Liver (tissue), 9 donors: Measurements from ENCODE around the gene VDAC1. TPM values are rescaled to one million over a fixed set of nuclear protein-coding genes. Genes with fewer than 3 reads are reported as not detected.

ENCODE experiments used
- DNase-seq: peaks from one replicate; pipeline ENCODE4 v3.0.0-alpha.2; 2017; ENCODE audit warnings: low spot score
- H3K27ac ChIP-seq, 2 donors: one replicate each; pipeline ENCODE4 v1.7.0; 2013; ENCODE audit warnings: inconsistent platforms in 2 of 2, low read length in 2 of 2, control low read depth in 1 of 2, low read depth in 1 of 2, mild to moderate bottlenecking in 1 of 2
- H3K27me3 ChIP-seq, 4 donors: one replicate each; pipeline versions ENCODE4 v1.6.1 to v1.7.0; 2013; ENCODE audit warnings: low read length in 3 of 4, inconsistent platforms in 1 of 4, mild to moderate bottlenecking in 1 of 4, moderate library complexity in 1 of 4; ENCODE audit not compliant: control insufficient read depth in 4 of 4, insufficient read depth in 4 of 4
- H3K36me3 ChIP-seq, 4 donors: one replicate each; pipeline versions ENCODE4 v1.6.1 to v1.7.0; 2013; ENCODE audit warnings: low read length in 3 of 4, mild to moderate bottlenecking in 3 of 4, low read depth in 1 of 4, moderate library complexity in 1 of 4; ENCODE audit not compliant: control insufficient read depth in 4 of 4, insufficient read depth in 3 of 4
- H3K4me1 ChIP-seq, 4 donors: one replicate each; pipeline versions ENCODE4 v1.6.1 to v1.7.0; 2013; ENCODE audit warnings: low read length in 3 of 4, mild to moderate bottlenecking in 3 of 4, moderate library complexity in 1 of 4; ENCODE audit not compliant: control insufficient read depth in 4 of 4, insufficient read depth in 4 of 4
- H3K4me3 ChIP-seq, 3 donors: one replicate each; pipeline versions ENCODE4 v1.6.1 to v1.7.0; 2013; ENCODE audit warnings: low read length in 3 of 3, control low read depth in 1 of 3, low read depth in 1 of 3, mild to moderate bottlenecking in 1 of 3
- H3K9ac ChIP-seq, 2 donors: one replicate each; pipeline ENCODE4 v1.7.0; 2013; ENCODE audit warnings: low read length in 2 of 2, mild to moderate bottlenecking in 2 of 2, moderate library complexity in 2 of 2, control low read depth in 1 of 2, low read depth in 1 of 2
- H3K9me3 ChIP-seq, 4 donors: one replicate each; pipeline versions ENCODE4 v1.6.1 to v1.7.0; 2013; ENCODE audit warnings: low read length in 3 of 4; ENCODE audit not compliant: control insufficient read depth in 4 of 4
- EGR1 ChIP-seq, 2 donors: IDR thresholded peaks; 2 replicates each; pipeline ENCODE4 v1.6.1; 2016 to 2018; ENCODE audit warnings: antibody characterized with exemption in 2 of 2, low read depth in 2 of 2
- FOXA1 ChIP-seq: IDR thresholded peaks from 2 replicates; pipeline ENCODE4 v1.6.1; 2016; ENCODE audit warnings: antibody characterized with exemption
- HNF4A ChIP-seq, 2 donors: conservative IDR thresholded peaks; 2 replicates each; pipeline ENCODE4 v1.6.1; 2016; ENCODE audit warnings: antibody characterized with exemption in 2 of 2, mild to moderate bottlenecking in 2 of 2
- HNF4G ChIP-seq: IDR thresholded peaks from 2 replicates; pipeline ENCODE4 v1.6.1; 2016; ENCODE audit warnings: antibody characterized with exemption
- JUND ChIP-seq, 2 donors: IDR thresholded peaks; 2 replicates each; pipeline ENCODE4 v1.6.1; 2016; ENCODE audit warnings: antibody characterized with exemption in 2 of 2
- NR2F2 ChIP-seq: IDR thresholded peaks from 2 replicates; pipeline ENCODE4 v1.6.1; 2016; ENCODE audit warnings: antibody characterized with exemption
- RAD21 ChIP-seq, 2 donors: IDR thresholded peaks; 2 replicates each; pipeline ENCODE4 v1.6.1; 2016; ENCODE audit warnings: antibody characterized with exemption in 2 of 2, mild to moderate bottlenecking in 2 of 2
- RXRA ChIP-seq, 2 donors: IDR thresholded peaks; 2 replicates each; pipeline ENCODE4 v1.6.1; 2017 to 2018; ENCODE audit warnings: antibody characterized with exemption in 2 of 2, mild to moderate bottlenecking in 1 of 2
- SP1 ChIP-seq: IDR thresholded peaks from 2 replicates; pipeline ENCODE4 v1.6.1; 2018; ENCODE audit warnings: antibody characterized with exemption, mild to moderate bottlenecking
- TAF1 ChIP-seq: conservative IDR thresholded peaks from 2 replicates; pipeline ENCODE4 v1.6.1; 2016; ENCODE audit warnings: antibody characterized with exemption, mild to moderate bottlenecking
- YY1 ChIP-seq: IDR thresholded peaks from 2 replicates; pipeline ENCODE4 v1.6.1; 2016; ENCODE audit warnings: antibody characterized with exemption, mild to moderate bottlenecking
- WGBS: extraction: QIAGEN DNeasy Blood & Tissue Kit; methylation state at CpG from one replicate; pipeline ENCODE4 v1.1.7; 2013; 5-methylcytosine and 5-hydroxymethylcytosine counted together
- polyA plus RNA-seq, 2 donors: library from polyadenylated mRNA; stranded (reverse) in 1 of 2; unstranded in 1 of 2; fragments of 200-250 nt in 1 of 2; fragments of >200 nt in 1 of 2; fragmentation: Nextera tagmentation in 1 of 2; extraction: Ambion mirVana in 1 of 2; gene quantifications; one replicate each; pipeline versions ENCODE4 v1.2.1 to v1.2.3, GENCODE V29; 2013 to 2015
- total RNA-seq, 2 donors: library from RNA; depleted of rRNA; stranded (reverse); fragments of >200 nt; gene quantifications; one replicate each; pipeline ENCODE4 v1.2.3, GENCODE V29; 2014
- TF ChIP-seq, protein P1 (sequence below): IDR thresholded peaks from 2 replicates; pipeline ENCODE4 v1.6.1; 2016; ENCODE audit warnings: antibody characterized with exemption
- TF ChIP-seq, protein P2 (sequence below): IDR thresholded peaks from 2 replicates; pipeline ENCODE4 v1.6.1; 2016; ENCODE audit warnings: antibody characterized with exemption, mild to moderate bottlenecking
- TF ChIP-seq, protein P3 (sequence below): fragments of 150-350 bp; IDR thresholded peaks from 2 replicates; pipeline ENCODE4 v1.5.1; 2017; ENCODE audit warnings: improper control_type of control experiment, low read depth, low read length; ENCODE audit not compliant: missing input control
- donor health status: healthy.
- donor health status: healthy.
- donor health status: healthy.
- donor health status: healthy.
- donor health status: healthy.

Gene VDAC1
- total and polyA plus RNA-seq, 4 donors: 85.4 to 139 (median 121) TPM

DNA sequence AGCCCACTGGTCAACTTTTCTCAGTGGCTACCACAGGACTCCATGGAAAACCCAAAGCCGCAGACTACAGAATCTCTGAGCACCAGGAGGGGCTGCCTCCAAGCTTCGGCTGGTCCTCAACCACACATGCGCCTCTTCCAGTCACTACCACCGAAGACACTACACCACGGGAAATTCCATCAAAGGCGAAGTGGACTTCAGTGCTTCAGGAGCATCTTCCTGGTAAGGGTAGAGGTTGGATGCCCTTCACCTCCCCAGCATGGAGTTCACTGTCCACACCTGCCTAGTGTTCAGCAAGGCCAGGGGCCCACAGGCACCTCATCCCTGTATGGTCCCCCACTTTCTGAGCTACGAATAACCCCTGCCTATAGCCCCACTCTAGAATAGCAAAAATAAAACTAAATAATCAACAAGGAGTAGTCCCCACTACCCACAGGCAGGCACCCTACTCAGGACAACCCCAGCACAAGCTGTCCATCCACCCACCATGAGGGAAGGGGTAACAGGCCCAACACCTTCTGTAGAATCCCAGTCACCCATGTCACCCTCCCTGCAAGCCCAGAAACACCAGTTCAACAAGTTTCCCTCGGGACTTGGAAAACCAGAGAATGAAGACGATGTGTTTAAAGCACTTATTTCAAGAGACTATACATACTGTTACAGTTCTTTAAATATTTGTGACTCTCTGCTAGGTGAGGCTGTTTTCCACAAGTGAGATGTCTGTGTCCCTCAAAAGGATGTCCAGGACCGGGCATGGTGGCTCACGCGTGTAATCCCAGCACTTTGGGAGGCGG is 2.6 kb downstream of the VDAC1 start:
- H3K4me1 ChIP-seq: peaks cover 18 to 50% (median 34%) of the 10 kb centered on the region in 4 donors
- TF ChIP-seq, protein P1, sequence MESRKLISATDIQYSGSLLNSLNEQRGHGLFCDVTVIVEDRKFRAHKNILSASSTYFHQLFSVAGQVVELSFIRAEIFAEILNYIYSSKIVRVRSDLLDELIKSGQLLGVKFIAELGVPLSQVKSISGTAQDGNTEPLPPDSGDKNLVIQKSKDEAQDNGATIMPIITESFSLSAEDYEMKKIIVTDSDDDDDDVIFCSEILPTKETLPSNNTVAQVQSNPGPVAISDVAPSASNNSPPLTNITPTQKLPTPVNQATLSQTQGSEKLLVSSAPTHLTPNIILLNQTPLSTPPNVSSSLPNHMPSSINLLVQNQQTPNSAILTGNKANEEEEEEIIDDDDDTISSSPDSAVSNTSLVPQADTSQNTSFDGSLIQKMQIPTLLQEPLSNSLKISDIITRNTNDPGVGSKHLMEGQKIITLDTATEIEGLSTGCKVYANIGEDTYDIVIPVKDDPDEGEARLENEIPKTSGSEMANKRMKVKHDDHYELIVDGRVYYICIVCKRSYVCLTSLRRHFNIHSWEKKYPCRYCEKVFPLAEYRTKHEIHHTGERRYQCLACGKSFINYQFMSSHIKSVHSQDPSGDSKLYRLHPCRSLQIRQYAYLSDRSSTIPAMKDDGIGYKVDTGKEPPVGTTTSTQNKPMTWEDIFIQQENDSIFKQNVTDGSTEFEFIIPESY: no peak
- TF ChIP-seq NR2F2: no peak
- no peak for TF ChIP-seq HNF4A (conservative IDR thresholded peaks at IDR 0.05)
- no peak for TF ChIP-seq RAD21 (IDR thresholded peaks at IDR 0.05)
- no peak for TF ChIP-seq HNF4G
- no peak for TF ChIP-seq YY1
- TF ChIP-seq RXRA (IDR thresholded peaks at IDR 0.05): no peak
- DNase-seq: no peak
- H3K9me3 ChIP-seq: no peaks in the 10 kb centered on the region
- H3K27ac ChIP-seq: no peak overlapping the region
- no peak overlapping the region for H3K9ac ChIP-seq
- 90% methylated on average over 13 of the region's 13 CpGs for WGBS
- no peaks in the 10 kb centered on the region for H3K27me3 ChIP-seq
- peaks cover 0 to 5% (median 0%) of the 10 kb centered on the region in 4 donors for H3K36me3 ChIP-seq
- no peak overlapping the region for H3K4me3 ChIP-seq

GRCh38 chr5:134000696-134001453 is 3.9 kb downstream of the VDAC1 start:
- H3K27me3 ChIP-seq: no peaks in the 10 kb centered on the region
- no peak overlapping the region for H3K4me3 ChIP-seq
- H3K9ac ChIP-seq: no peak overlapping the region
- H3K4me1 ChIP-seq: peaks cover 21 to 58% (median 45%) of the 10 kb centered on the region in 4 donors
- H3K36me3 ChIP-seq: peaks cover 0 to 5% (median 0%) of the 10 kb centered on the region in 4 donors
- TF ChIP-seq TAF1 (no peak), HNF4A (conservative IDR thresholded peaks at IDR 0.05) (peak in 1 of 2 donors; percentile 28)
- WGBS: 90% methylated on average over 10 of the region's 10 CpGs
- H3K9me3 ChIP-seq: no peaks in the 10 kb centered on the region
- no peak for DNase-seq
- H3K27ac ChIP-seq: no peak overlapping the region

DNA sequence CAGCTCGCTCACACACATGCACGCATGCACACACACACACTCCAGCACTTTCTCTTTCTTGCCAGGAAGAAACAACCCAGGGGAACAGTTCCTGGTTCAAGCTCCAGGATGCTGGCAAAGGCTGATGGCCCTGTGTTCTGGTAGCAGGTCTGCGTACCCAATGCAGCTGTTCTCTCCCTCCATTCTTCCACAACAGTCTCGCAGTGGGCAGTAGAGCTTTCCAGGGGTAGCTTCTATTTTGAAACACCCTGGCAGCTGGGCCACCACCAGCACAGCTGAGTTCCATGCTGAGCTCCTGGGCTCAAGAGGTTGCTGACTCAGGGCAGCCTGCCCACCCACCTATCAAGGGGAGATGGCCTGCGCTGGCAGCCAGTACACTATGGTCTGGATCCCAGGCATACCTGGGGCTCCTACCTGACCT is 4.7 kb downstream of the VDAC1 start:
- no peaks in the 10 kb centered on the region for H3K27me3 ChIP-seq
- H3K36me3 ChIP-seq: peaks cover 0 to 5% (median 0%) of the 10 kb centered on the region in 4 donors
- TF ChIP-seq SP1: no peak
- no peak for TF ChIP-seq FOXA1
- no peak for TF ChIP-seq JUND (IDR thresholded peaks at IDR 0.05)
- no peak for TF ChIP-seq EGR1 (IDR thresholded peaks at IDR 0.05; ENCODE audit: low read depth in 2 of 2)
- TF ChIP-seq RAD21 (IDR thresholded peaks at IDR 0.05): no peak
- TF ChIP-seq, protein P1: no peak
- TF ChIP-seq, protein P2, sequence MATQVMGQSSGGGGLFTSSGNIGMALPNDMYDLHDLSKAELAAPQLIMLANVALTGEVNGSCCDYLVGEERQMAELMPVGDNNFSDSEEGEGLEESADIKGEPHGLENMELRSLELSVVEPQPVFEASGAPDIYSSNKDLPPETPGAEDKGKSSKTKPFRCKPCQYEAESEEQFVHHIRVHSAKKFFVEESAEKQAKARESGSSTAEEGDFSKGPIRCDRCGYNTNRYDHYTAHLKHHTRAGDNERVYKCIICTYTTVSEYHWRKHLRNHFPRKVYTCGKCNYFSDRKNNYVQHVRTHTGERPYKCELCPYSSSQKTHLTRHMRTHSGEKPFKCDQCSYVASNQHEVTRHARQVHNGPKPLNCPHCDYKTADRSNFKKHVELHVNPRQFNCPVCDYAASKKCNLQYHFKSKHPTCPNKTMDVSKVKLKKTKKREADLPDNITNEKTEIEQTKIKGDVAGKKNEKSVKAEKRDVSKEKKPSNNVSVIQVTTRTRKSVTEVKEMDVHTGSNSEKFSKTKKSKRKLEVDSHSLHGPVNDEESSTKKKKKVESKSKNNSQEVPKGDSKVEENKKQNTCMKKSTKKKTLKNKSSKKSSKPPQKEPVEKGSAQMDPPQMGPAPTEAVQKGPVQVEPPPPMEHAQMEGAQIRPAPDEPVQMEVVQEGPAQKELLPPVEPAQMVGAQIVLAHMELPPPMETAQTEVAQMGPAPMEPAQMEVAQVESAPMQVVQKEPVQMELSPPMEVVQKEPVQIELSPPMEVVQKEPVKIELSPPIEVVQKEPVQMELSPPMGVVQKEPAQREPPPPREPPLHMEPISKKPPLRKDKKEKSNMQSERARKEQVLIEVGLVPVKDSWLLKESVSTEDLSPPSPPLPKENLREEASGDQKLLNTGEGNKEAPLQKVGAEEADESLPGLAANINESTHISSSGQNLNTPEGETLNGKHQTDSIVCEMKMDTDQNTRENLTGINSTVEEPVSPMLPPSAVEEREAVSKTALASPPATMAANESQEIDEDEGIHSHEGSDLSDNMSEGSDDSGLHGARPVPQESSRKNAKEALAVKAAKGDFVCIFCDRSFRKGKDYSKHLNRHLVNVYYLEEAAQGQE: no peak
- TF ChIP-seq, protein P3, sequence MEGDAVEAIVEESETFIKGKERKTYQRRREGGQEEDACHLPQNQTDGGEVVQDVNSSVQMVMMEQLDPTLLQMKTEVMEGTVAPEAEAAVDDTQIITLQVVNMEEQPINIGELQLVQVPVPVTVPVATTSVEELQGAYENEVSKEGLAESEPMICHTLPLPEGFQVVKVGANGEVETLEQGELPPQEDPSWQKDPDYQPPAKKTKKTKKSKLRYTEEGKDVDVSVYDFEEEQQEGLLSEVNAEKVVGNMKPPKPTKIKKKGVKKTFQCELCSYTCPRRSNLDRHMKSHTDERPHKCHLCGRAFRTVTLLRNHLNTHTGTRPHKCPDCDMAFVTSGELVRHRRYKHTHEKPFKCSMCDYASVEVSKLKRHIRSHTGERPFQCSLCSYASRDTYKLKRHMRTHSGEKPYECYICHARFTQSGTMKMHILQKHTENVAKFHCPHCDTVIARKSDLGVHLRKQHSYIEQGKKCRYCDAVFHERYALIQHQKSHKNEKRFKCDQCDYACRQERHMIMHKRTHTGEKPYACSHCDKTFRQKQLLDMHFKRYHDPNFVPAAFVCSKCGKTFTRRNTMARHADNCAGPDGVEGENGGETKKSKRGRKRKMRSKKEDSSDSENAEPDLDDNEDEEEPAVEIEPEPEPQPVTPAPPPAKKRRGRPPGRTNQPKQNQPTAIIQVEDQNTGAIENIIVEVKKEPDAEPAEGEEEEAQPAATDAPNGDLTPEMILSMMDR: no peak
- DNase-seq: no peak
- H3K4me1 ChIP-seq: peaks cover 24 to 58% (median 47%) of the 10 kb centered on the region in 4 donors
- H3K9ac ChIP-seq: no peak overlapping the region
- 90% methylated on average over 5 of the region's 5 CpGs for WGBS
- no peak overlapping the region for H3K27ac ChIP-seq
- H3K4me3 ChIP-seq: no peak overlapping the region
- no peaks in the 10 kb centered on the region for H3K9me3 ChIP-seq
